ENCODE measurements around the gene P2RY14. TPM values are rescaled to one million over a fixed set of nuclear protein-coding genes. Genes with fewer than 3 reads are reported as not detected.

P2RY14 gene
- total and polyA plus RNA-seq, 2 experiments from 2014 or later: 0.95 TPM; not detected in 1

DNA sequence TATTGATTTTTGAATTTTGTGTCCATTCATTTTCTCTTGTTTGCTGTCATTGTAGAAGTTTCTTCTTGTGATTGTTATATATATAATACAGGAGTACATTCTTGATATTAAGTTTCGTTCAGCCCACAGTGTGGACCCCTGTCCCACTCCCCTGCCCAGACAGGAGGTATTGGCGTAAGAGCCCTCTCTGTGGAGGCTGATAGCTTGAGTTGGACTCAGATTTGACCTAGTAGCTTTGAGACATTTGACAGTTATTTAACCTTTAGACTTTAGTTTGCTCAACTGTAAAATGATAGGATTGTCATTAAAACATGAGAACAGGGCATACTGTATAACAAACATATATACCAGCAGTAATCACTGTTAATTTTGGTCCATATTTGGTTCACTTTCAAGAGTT lies 102.4 kb downstream of the P2RY14 start:
- Histone ChIP-seq H3F3A (replicated peaks; ENCODE audit: low read depth) (no peaks in the 10 kb centered on the region), H3K79me2 (replicated peaks; ENCODE audit: insufficient read depth) (no peaks in the 10 kb centered on the region), H3K4me1 (ENCODE audit: insufficient read depth) (no peaks in the 10 kb centered on the region), H3K36me3 (ENCODE audit: insufficient read depth) (no peaks in the 10 kb centered on the region), H2AFZ (no peak overlapping the region), H4K20me1 (replicated peaks; ENCODE audit: insufficient read depth) (no peaks in the 10 kb centered on the region), H3K9me2 (ENCODE audit: insufficient read depth) (no peaks in the 10 kb centered on the region), H3K4me2 (no peak overlapping the region), H3K4me3 (no peak overlapping the region), H3K27me3 (ENCODE audit: insufficient read depth) (no peaks in the 10 kb centered on the region), H3K27ac (ENCODE audit: low read depth) (no peak overlapping the region)
- no peaks in the 10 kb centered on the region for H3K27me3 Mint-ChIP-seq (ENCODE audit: insufficient read depth, low read depth, poor library complexity)
- H3K9me3 Mint-ChIP-seq: no peaks in the 10 kb centered on the region
- DNase-seq (ENCODE audit: low spot score) (no peak), ATAC-seq (no peak)
- H3K4me3 Mint-ChIP-seq: no peak overlapping the region
- no peaks in the 10 kb centered on the region for H3K36me3 Mint-ChIP-seq (ENCODE audit: low read depth)
- H3K27ac Mint-ChIP-seq: no peak overlapping the region
- H3K4me1 Mint-ChIP-seq: peaks cover 20% of the 10 kb centered on the region; the same call in 2 of the 3 replicates
- TF ChIP-seq, protein P1, sequence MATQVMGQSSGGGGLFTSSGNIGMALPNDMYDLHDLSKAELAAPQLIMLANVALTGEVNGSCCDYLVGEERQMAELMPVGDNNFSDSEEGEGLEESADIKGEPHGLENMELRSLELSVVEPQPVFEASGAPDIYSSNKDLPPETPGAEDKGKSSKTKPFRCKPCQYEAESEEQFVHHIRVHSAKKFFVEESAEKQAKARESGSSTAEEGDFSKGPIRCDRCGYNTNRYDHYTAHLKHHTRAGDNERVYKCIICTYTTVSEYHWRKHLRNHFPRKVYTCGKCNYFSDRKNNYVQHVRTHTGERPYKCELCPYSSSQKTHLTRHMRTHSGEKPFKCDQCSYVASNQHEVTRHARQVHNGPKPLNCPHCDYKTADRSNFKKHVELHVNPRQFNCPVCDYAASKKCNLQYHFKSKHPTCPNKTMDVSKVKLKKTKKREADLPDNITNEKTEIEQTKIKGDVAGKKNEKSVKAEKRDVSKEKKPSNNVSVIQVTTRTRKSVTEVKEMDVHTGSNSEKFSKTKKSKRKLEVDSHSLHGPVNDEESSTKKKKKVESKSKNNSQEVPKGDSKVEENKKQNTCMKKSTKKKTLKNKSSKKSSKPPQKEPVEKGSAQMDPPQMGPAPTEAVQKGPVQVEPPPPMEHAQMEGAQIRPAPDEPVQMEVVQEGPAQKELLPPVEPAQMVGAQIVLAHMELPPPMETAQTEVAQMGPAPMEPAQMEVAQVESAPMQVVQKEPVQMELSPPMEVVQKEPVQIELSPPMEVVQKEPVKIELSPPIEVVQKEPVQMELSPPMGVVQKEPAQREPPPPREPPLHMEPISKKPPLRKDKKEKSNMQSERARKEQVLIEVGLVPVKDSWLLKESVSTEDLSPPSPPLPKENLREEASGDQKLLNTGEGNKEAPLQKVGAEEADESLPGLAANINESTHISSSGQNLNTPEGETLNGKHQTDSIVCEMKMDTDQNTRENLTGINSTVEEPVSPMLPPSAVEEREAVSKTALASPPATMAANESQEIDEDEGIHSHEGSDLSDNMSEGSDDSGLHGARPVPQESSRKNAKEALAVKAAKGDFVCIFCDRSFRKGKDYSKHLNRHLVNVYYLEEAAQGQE (IDR thresholded peaks at IDR 0.05; ENCODE audit: unreplicated experiment): no peak
- no peak for TF ChIP-seq CTCF (conservative IDR thresholded peaks at IDR 0.05; ENCODE audit: low read depth in 2 of 2)
- no peak for TF ChIP-seq ETS1 (IDR thresholded peaks at IDR 0.05)
- TF ChIP-seq EZH2phosphoT487 (IDR thresholded peaks at IDR 0.05; ENCODE audit: unreplicated experiment): no peak

DNA sequence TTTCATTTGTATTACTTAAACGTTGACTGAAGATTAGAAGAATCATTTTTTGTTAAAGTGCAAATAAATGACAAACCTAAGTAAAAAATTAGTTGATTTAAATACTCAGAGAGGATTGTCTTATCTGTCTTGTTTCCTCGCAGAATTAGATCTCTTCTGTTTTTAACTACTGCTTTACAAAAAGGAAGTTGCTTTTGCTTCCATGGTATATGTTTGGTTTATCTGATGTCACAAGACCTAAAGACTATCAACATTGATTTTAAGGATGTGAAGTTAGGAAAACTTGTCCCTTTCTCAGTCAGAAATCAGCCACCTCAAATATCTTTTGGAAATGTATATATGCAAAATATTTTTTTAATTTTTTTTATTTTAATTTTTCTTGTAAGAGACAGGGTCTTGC lies 104.0 kb downstream of the P2RY14 start:
- H3K36me3 ChIP-seq (ENCODE audit: insufficient read depth): no peaks in the 10 kb centered on the region
- no peak overlapping the region for H2AFZ ChIP-seq
- H3K4me3 ChIP-seq: no peak overlapping the region
- Mint-ChIP-seq H3K27me3 (ENCODE audit: insufficient read depth, low read depth, poor library complexity) (no peaks in the 10 kb centered on the region), H3K4me3 (no peak overlapping the region), H3K36me3 (ENCODE audit: low read depth) (no peaks in the 10 kb centered on the region), H3K27ac (no peak overlapping the region), H3K9me3 (no peaks in the 10 kb centered on the region), H3K4me1 (peaks cover 29% of the 10 kb centered on the region)
- H3K9me2 ChIP-seq (ENCODE audit: insufficient read depth): no peaks in the 10 kb centered on the region
- no peaks in the 10 kb centered on the region for H3K4me1 ChIP-seq (ENCODE audit: insufficient read depth)
- H3K79me2 ChIP-seq (replicated peaks; ENCODE audit: insufficient read depth): no peaks in the 10 kb centered on the region
- no peak overlapping the region for H3K27ac ChIP-seq (ENCODE audit: low read depth)
- DNase-seq (ENCODE audit: low spot score) (no peak), ATAC-seq (no peak)
- H3K4me2 ChIP-seq: no peak overlapping the region
- H3F3A ChIP-seq (replicated peaks; ENCODE audit: low read depth): no peaks in the 10 kb centered on the region
- H3K27me3 ChIP-seq (ENCODE audit: insufficient read depth): no peaks in the 10 kb centered on the region
- H4K20me1 ChIP-seq (replicated peaks; ENCODE audit: insufficient read depth): no peaks in the 10 kb centered on the region
- TF ChIP-seq CREB1 (CRISPR knock-in tag; IDR thresholded peaks at IDR 0.05; ENCODE audit: low read depth): no peak
- TF ChIP-seq JUNB (IDR thresholded peaks at IDR 0.05; ENCODE audit: unreplicated experiment): no peak
- no peak for TF ChIP-seq CTCF (conservative IDR thresholded peaks at IDR 0.05; ENCODE audit: low read depth in 2 of 2)
- TF ChIP-seq EZH2 (IDR thresholded peaks at IDR 0.05; ENCODE audit: low read depth, unreplicated experiment): no peak
